NCI-H2196 (cell line): ENCODE measurements around the gene COL5A1.

Experiments
- DNase-seq: peaks from one replicate; lab custom pipeline; 2025; ENCODE audit not compliant: unreplicated experiment; lab: John Stamatoyannopoulos, UW

Gene COL5A1

GRCh38 chr9:134829356-134829937, 187.8 kb downstream of the COL5A1 start:
- DNase-seq: no peak

GRCh38 chr9:134830126-134830525, 188.5 kb downstream of the COL5A1 start:
- DNase-seq: no peak

- no peak for DNase-seq
These were observed 189.5 kb downstream of the COL5A1 start for GRCh38 chr9:134830926-134831720.

- DNase-seq: no peak
These were observed 190.9 kb downstream of the COL5A1 start for GRCh38 chr9:134832471-134832870.

GRCh38 chr9:134833294-134833880, 191.8 kb downstream of the COL5A1 start:
- no peak for DNase-seq

- no peak for DNase-seq
These were observed 192.8 kb downstream of the COL5A1 start for GRCh38 chr9:134834217-134834956.

GRCh38 chr9:134834957-134835419, 193.4 kb downstream of the COL5A1 start:
- no peak for DNase-seq

- DNase-seq: no peak
These were observed 193.8 kb downstream of the COL5A1 start for GRCh38 chr9:134835448-134835847.

GRCh38 chr9:134835987-134836386, 194.4 kb downstream of the COL5A1 start:
- no peak for DNase-seq

GRCh38 chr9:134836406-134836970, 194.9 kb downstream of the COL5A1 start:
- DNase-seq: no peak

- DNase-seq: no peak
These were observed 195.9 kb downstream of the COL5A1 start for GRCh38 chr9:134837529-134837928.

- no peak for DNase-seq
These were observed 197.2 kb downstream of the COL5A1 start for GRCh38 chr9:134838651-134839454.

GRCh38 chr9:134839455-134840125, 198.0 kb downstream of the COL5A1 start:
- no peak for DNase-seq

GRCh38 chr9:134840511-134840910, 198.9 kb downstream of the COL5A1 start:
- DNase-seq: no peak

GRCh38 chr9:134841180-134841904, 199.7 kb downstream of the COL5A1 start:
- no peak for DNase-seq

GRCh38 chr9:134842321-134842720, 200.7 kb downstream of the COL5A1 start:
- no peak for DNase-seq

GRCh38 chr9:134843740-134844139, 202.1 kb downstream of the COL5A1 start:
- DNase-seq: no peak

GRCh38 chr9:134844821-134845220, 203.2 kb downstream of the COL5A1 start:
- DNase-seq: no peak

GRCh38 chr9:134846187-134846586, 204.6 kb downstream of the COL5A1 start:
- no peak for DNase-seq
